K562 (cell line): ENCODE measurements around the gene PLEKHN1. TPM values are rescaled to one million over a fixed set of nuclear protein-coding genes. Genes with fewer than 3 reads are reported as not detected.

Experiments
- BRF1 ChIP-seq: IDR thresholded peaks from 3 replicates; pipeline ENCODE4 v1.6.1; 2011; ENCODE audit warnings: borderline replicate concordance, mild to moderate bottlenecking; ENCODE audit not compliant: insufficient read length; ENCODE audit errors: extremely low read depth
- ETS2 ChIP-seq: IDR thresholded peaks from 2 replicates; pipeline ENCODE4 v1.6.1; 2016; ENCODE audit warnings: borderline replicate concordance, missing genetic modification characterization, mild to moderate bottlenecking, moderate library complexity, missing compliant biosample characterization; ENCODE audit not compliant: poor library complexity, severe bottlenecking
- HMGN3 ChIP-seq: IDR thresholded peaks from 2 replicates; pipeline ENCODE4 v1.6.1; 2011; ENCODE audit warnings: borderline replicate concordance, low read depth, mild to moderate bottlenecking, mixed read lengths, low read length; ENCODE audit not compliant: insufficient read length; ENCODE audit errors: extremely low read depth
- YY1 ChIP-seq, 3 experiments: IDR thresholded peaks; 2 replicates each; pipeline ENCODE4 v1.6.1; 2011; ENCODE audit warnings: low read length in 2 of 3, mild to moderate bottlenecking in 2 of 3, moderate library complexity in 2 of 3, borderline replicate concordance in 1 of 3, control low read depth in 1 of 3, low read depth in 1 of 3; ENCODE audit not compliant: insufficient read depth in 3 of 3, insufficient replicate concordance in 2 of 3, control insufficient read depth in 1 of 3, insufficient read length in 1 of 3; ENCODE audit errors: extremely low read depth in 1 of 3
- ZNF696 ChIP-seq: fragments of 250-450 bp; sonication (Bioruptor Pico); conservative IDR thresholded peaks from 2 replicates; pipeline ENCODE4 v1.4.0; 2020; ENCODE audit warnings: mild to moderate bottlenecking, moderate library complexity
- ZNF778 ChIP-seq: fragments of 450-650 bp; formaldehyde crosslinking; IDR thresholded peaks from 2 replicates; pipeline ENCODE4 v1.4.0; 2020; ENCODE audit warnings: mild to moderate bottlenecking, moderate library complexity
- polyA plus RNA-seq, 8 experiments: library from polyadenylated mRNA; depleted of rRNA in 4 of 8; stranded (reverse) in 5 of 8; unstranded in 3 of 8; fragments of >200 nt; fragmentation: Nextera tagmentation in 2 of 8; fragmentation: Illumina TruSeq in 1 of 8; extraction: Ambion mirVana in 2 of 8; extraction: Trizol in 1 of 8; gene quantifications; 2 replicates each; pipeline versions ENCODE4 v1.2.1 to v1.2.3, GENCODE V29; 2011 to 2014; ENCODE audit warnings: inconsistent platforms in 1 of 8, missing spikeins in 1 of 8
- total RNA-seq, 7 experiments: library from RNA; depleted of rRNA in 6 of 7; stranded (reverse); fragments of >200 nt in 6 of 7; fragmentation: Illumina TruSeq in 2 of 7; extraction: Trizol in 2 of 7; gene quantifications; 2 replicates each; pipeline versions ENCODE4 v1.2.1 to v1.2.3, GENCODE V29; 2011 to 2021; ENCODE audit warnings: low replicate concordance in 1 of 7
- TF ChIP-seq, protein P1 (sequence below), 2 experiments: fragments of 450-650 bp; IDR thresholded peaks; 2 replicates each; pipeline ENCODE4 v1.6.1; 2016
- TF ChIP-seq, protein P2 (sequence below), 2 experiments: IDR thresholded peaks; 2 replicates each; pipeline ENCODE4 v1.6.1; 2011; ENCODE audit warnings: borderline replicate concordance in 1 of 2, control low read depth in 1 of 2, low read depth in 1 of 2, low read length in 1 of 2, mild to moderate bottlenecking in 1 of 2, mixed read lengths in 1 of 2, moderate library complexity in 1 of 2; ENCODE audit not compliant: insufficient read depth in 1 of 2, insufficient read length in 1 of 2, poor library complexity in 1 of 2, severe bottlenecking in 1 of 2; ENCODE audit errors: extremely low read depth in 1 of 2

Gene PLEKHN1
- total and polyA plus RNA-seq, 9 of the 15 experiments (the other 6 are each of a cell fraction or from before 2014, with no cell fraction given) = 0.07 to 1.5 (median 0.13) TPM; not detected in 2

DNA sequence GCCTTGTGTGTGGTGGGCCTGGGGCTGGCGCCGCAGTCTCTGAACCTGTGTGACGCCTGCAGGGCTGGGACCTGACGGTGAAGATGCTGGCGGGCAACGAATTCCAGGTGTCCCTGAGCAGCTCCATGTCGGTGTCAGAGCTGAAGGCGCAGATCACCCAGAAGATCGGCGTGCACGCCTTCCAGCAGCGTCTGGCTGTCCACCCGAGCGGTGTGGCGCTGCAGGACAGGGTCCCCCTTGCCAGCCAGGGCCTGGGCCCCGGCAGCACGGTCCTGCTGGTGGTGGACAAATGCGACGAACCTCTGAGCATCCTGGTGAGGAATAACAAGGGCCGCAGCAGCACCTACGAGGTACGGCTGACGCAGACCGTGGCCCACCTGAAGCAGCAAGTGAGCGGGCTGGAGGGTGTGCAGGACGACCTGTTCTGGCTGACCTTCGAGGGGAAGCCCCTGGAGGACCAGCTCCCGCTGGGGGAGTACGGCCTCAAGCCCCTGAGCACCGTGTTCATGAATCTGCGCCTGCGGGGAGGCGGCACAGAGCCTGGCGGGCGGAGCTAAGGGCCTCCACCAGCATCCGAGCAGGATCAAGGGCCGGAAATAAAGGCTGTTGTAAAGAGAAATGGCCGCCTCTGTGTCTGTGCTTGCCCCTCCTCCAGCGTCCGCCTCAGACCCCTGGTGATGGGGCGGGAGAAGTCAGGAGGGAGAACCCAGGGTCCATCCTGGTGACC is 47.8 kb downstream of the PLEKHN1 start (continued):
- TF ChIP-seq YY1 (IDR thresholded peaks at IDR 0.05; ENCODE audit: borderline replicate concordance in 1 of 3, control insufficient read depth in 1 of 3, extremely low read depth in 1 of 3, insufficient read depth in 3 of 3, insufficient read length in 1 of 3, insufficient replicate concordance in 2 of 3, low read depth in 1 of 3, low read length in 2 of 3) (peak in 2 of 3 experiments; percentile 32 to 48), ZNF778 (CRISPR knock-in tag) (no peak), HMGN3 (peak; percentile 21), ETS2 (tag) (no peak), ZNF696 (CRISPR knock-in tag) (0 out of 2 replicates have a peak, but pooled peaks have one; percentile 24), BRF1 (no peak)
- TF ChIP-seq, protein P1, sequence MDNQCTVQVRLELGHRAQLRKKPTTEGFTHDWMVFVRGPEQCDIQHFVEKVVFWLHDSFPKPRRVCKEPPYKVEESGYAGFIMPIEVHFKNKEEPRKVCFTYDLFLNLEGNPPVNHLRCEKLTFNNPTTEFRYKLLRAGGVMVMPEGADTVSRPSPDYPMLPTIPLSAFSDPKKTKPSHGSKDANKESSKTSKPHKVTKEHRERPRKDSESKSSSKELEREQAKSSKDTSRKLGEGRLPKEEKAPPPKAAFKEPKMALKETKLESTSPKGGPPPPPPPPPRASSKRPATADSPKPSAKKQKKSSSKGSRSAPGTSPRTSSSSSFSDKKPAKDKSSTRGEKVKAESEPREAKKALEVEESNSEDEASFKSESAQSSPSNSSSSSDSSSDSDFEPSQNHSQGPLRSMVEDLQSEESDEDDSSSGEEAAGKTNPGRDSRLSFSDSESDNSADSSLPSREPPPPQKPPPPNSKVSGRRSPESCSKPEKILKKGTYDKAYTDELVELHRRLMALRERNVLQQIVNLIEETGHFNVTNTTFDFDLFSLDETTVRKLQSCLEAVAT (IDR thresholded peaks at IDR 0.05) = peak in 1 of 2 experiments; percentile 78; a peak in 2 of 4 replicates
- TF ChIP-seq, protein P2, sequence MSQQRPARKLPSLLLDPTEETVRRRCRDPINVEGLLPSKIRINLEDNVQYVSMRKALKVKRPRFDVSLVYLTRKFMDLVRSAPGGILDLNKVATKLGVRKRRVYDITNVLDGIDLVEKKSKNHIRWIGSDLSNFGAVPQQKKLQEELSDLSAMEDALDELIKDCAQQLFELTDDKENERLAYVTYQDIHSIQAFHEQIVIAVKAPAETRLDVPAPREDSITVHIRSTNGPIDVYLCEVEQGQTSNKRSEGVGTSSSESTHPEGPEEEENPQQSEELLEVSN (IDR thresholded peaks at IDR 0.05; ENCODE audit: borderline replicate concordance in 1 of 2, extremely low read depth in 1 of 2, insufficient read depth in 1 of 2, insufficient read length in 1 of 2, low read depth in 1 of 2, low read length in 1 of 2, poor library complexity in 1 of 2, severe bottlenecking in 1 of 2) = peak in 1 of 2 experiments; percentile 2
